Lower lobe of right lung (tissue), 2 donors: ENCODE measurements around the gene SPARCL1. TPM values are rescaled to one million over a fixed set of nuclear protein-coding genes. Genes with fewer than 3 reads are reported as not detected.

Source experiments
- ATAC-seq, 2 donors: fragments of 200-7000 bp; cut with Tn5 transposase; one replicate each; pipeline ENCODE4 v1.9.1; 2020 to 2022; ENCODE audit warnings: mild to moderate bottlenecking in 2 of 2, moderate library complexity in 2 of 2
- DNase-seq: peaks from one replicate; pipeline ENCODE4 v3.0.0-alpha.2; 2020
- H3K27ac ChIP-seq: fragments of 200-600 bp; one replicate; pipeline ENCODE4 v1.8.0; 2022
- H3K27me3 ChIP-seq: fragments of 200-600 bp; one replicate; pipeline ENCODE4 v1.8.0; 2022; ENCODE audit warnings: low read depth
- H3K36me3 ChIP-seq: fragments of 200-600 bp; one replicate; pipeline ENCODE4 v1.8.0; 2022; ENCODE audit warnings: mild to moderate bottlenecking
- H3K4me1 ChIP-seq: fragments of 200-600 bp; one replicate; pipeline ENCODE4 v1.8.0; 2022
- H3K4me3 ChIP-seq: fragments of 200-600 bp; one replicate; pipeline ENCODE4 v1.8.0; 2022; ENCODE audit warnings: mild to moderate bottlenecking
- H3K9me3 ChIP-seq: fragments of 200-600 bp; one replicate; pipeline ENCODE4 v1.8.0; 2022
- intact Hi-C: fragments of 100-400 bp; cut with DNase I; formaldehyde crosslinking; loops from one replicate; pipeline ENCODE4 v1.11.0; 2022
- total RNA-seq: library from RNA; stranded (reverse); fragmentation: NEBNext Ultra II Directional; extraction: Animal tissue kit (Norgen Biotek cat#: 25700); gene quantifications from one replicate; pipeline ENCODE4 v1.2.1, GENCODE V29; 2021
- TF ChIP-seq, protein P1 (sequence below): fragments of 200-600 bp; IDR thresholded peaks from one replicate; pipeline ENCODE4 v1.8.0; 2022; ENCODE audit warnings: antibody characterized with exemption, mild to moderate bottlenecking
- donor health status: DM: no; HTN: yes; CAD: no; lungs with severe emphysema.

SPARCL1 gene
- total RNA-seq, 1 donor from 2014 or later = 299 TPM

DNA sequence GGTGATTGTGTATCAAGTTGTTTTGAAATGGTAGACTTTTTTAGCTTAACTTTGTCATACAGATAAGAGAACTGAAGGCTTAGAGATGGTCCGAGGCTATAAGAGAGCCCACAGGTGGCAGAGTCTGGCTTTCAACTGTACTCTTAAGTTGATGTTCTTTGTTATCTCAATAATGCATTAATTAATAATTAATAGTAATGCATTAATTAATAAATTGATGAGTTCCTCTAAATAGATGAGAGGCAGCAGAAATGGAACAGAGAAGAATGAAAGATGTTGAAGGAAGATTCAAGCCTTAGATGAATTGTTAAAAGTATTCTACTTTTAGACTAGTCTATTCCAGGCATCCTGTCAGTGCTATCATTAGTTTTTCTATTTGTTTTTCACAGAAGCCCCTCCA, 84.4 kb downstream of the SPARCL1 start:
- TF ChIP-seq, protein P1, sequence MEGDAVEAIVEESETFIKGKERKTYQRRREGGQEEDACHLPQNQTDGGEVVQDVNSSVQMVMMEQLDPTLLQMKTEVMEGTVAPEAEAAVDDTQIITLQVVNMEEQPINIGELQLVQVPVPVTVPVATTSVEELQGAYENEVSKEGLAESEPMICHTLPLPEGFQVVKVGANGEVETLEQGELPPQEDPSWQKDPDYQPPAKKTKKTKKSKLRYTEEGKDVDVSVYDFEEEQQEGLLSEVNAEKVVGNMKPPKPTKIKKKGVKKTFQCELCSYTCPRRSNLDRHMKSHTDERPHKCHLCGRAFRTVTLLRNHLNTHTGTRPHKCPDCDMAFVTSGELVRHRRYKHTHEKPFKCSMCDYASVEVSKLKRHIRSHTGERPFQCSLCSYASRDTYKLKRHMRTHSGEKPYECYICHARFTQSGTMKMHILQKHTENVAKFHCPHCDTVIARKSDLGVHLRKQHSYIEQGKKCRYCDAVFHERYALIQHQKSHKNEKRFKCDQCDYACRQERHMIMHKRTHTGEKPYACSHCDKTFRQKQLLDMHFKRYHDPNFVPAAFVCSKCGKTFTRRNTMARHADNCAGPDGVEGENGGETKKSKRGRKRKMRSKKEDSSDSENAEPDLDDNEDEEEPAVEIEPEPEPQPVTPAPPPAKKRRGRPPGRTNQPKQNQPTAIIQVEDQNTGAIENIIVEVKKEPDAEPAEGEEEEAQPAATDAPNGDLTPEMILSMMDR = no peak
- H3K36me3 ChIP-seq = peaks cover 71% of the 10 kb centered on the region

DNA sequence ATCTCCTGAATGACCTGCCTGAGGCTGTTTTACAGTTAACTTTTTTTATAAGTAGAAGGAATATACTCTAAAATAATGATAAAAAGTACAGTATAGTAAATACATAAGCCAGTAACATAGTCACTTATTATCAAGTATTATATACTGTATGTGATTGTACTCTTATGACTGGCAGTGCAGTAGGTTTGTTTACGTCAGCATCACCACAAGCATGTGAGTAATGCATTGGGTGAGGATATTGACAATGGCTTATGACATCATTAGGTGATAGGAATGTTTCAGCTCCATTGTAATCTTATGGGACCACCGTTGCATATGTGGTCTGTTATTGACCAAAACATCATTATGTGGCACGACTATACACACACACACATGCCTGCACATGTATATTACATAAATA, 86.3 kb downstream of the SPARCL1 start:
- TF ChIP-seq, protein P1 = no peak
- DNase-seq = no peak
- intact Hi-C loops = no loop called here
- H3K9me3 ChIP-seq = no peaks in the 10 kb centered on the region
- peaks cover 74% of the 10 kb centered on the region for H3K36me3 ChIP-seq
- no peaks in the 10 kb centered on the region for H3K27me3 ChIP-seq
- no peak overlapping the region for H3K4me3 ChIP-seq
- no peak for ATAC-seq
- H3K4me1 ChIP-seq = no peaks in the 10 kb centered on the region
- no peak overlapping the region for H3K27ac ChIP-seq

More for the DNA sequence above, 84.4 kb downstream of the SPARCL1 start:
- no peak for ATAC-seq
- Histone ChIP-seq H3K27me3 (no peaks in the 10 kb centered on the region), H3K27ac (no peak overlapping the region), H3K4me3 (no peak overlapping the region), H3K4me1 (no peaks in the 10 kb centered on the region), H3K9me3 (no peaks in the 10 kb centered on the region)
- intact Hi-C loops = no loop called here
- no peak for DNase-seq

DNA sequence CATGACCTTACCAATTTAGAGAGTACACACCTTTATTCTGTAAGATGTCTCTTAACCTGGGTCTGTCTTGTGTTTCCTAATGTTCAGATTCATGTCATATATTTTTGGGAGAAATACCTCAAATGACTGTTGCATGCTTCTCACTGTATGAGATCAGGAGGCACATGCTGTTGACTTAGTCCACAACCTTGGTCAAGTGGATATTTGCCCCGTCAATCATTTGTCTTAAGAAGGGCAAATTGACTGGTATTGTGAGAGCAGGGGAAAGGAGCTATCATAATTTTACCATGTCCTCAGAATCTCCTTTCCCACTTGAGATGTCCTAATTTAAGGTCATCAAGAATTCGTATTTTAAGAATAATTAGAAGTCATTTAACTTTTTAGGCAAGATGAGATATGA, 95.8 kb downstream of the SPARCL1 start:
- H3K4me3 ChIP-seq = no peak overlapping the region
- H3K9me3 ChIP-seq = no peaks in the 10 kb centered on the region
- ATAC-seq = no peak
- peaks cover 16% of the 10 kb centered on the region for H3K36me3 ChIP-seq
- H3K4me1 ChIP-seq = no peaks in the 10 kb centered on the region
- no peak for DNase-seq
- H3K27me3 ChIP-seq = no peaks in the 10 kb centered on the region
- intact Hi-C loops = no loop called here
- H3K27ac ChIP-seq = no peak overlapping the region
- TF ChIP-seq, protein P1 = no peak

DNA sequence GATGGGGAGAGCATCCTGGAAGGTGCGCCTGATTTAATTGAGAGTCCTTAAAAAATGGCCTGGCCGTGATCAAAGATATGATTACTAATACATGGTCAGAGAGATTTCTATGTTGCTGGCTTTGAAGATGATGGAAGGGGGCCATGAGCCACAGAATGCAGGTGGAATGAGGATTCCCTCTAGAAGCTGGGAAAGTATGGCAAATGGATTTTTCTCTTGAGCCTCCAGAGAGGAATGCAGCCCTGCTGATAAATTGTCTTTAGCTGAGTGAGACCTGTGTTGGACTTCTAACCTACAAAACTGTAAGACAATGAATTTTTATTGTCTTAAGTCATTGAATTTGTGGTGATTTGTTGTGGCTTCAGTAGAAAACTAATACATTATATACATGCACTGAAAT, 99.1 kb downstream of the SPARCL1 start:
- H3K36me3 ChIP-seq = no peaks in the 10 kb centered on the region
- intact Hi-C loops = no loop called here
- no peaks in the 10 kb centered on the region for H3K9me3 ChIP-seq

DNA sequence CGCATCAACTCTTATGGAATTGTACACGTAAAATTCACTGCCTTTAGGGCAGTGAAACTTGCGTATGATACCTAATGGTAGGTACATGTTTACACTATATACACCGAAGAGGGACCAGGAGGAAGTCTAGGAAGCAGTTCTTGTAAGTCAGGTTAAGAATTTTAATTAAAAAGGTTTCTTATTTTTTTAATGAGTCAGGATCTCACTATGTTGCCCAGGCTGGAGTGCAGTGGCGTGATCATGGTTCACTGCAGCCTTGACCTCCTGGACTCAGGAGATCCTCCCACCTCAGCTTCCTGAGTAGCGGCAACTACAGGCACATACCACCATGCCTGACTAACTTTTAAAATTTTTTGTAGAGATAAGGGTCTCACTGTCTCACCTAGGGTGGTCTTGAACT, 100.2 kb downstream of the SPARCL1 start:
- intact Hi-C loops = no loop called here
- Histone ChIP-seq H3K4me3 (no peak overlapping the region), H3K27me3 (no peaks in the 10 kb centered on the region), H3K27ac (no peak overlapping the region), H3K9me3 (no peaks in the 10 kb centered on the region), H3K4me1 (peaks cover 3% of the 10 kb centered on the region), H3K36me3 (no peaks in the 10 kb centered on the region)
- ATAC-seq = no peak
- TF ChIP-seq, protein P1 = no peak
- no peak for DNase-seq

More for the DNA sequence above, 99.1 kb downstream of the SPARCL1 start:
- ATAC-seq (no peak), DNase-seq (no peak)
- no peak overlapping the region for H3K4me3 ChIP-seq
- no peaks in the 10 kb centered on the region for H3K4me1 ChIP-seq
- TF ChIP-seq, protein P1 = no peak
- H3K27ac ChIP-seq = no peak overlapping the region
- H3K27me3 ChIP-seq = no peaks in the 10 kb centered on the region

DNA sequence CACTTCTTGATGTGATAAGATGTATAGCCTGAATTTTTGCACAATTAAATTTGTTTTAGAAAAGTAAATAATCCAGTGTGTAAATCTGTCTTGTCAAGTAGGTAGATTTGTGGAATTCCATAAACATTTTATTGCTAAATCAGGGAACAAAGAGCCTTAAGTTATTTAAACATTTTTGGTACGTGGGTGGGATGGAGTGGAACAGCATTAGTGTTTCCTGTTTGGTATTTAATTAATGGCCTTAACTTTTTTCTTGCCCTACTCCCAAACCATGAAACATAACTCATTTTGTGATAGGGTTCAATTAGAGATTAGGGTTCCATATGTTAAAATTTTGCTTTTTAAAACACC, 101.7 kb downstream of the SPARCL1 start:
- no peak for DNase-seq
- Histone ChIP-seq H3K4me1 (peaks cover 10% of the 10 kb centered on the region), H3K27ac (no peak overlapping the region), H3K4me3 (no peak overlapping the region), H3K27me3 (no peaks in the 10 kb centered on the region), H3K36me3 (no peaks in the 10 kb centered on the region), H3K9me3 (no peaks in the 10 kb centered on the region)
- no peak for ATAC-seq
- TF ChIP-seq, protein P1 = no peak
- intact Hi-C loops = no loop called here
